Esophagus muscularis mucosa (tissue), 4 donors: Measurements from ENCODE around the gene MYCBP2. TPM values are rescaled to one million over a fixed set of nuclear protein-coding genes. Genes with fewer than 3 reads are reported as not detected.

Source experiments
- DNase-seq: peaks from one replicate; pipeline ENCODE4 v3.0.0-alpha.2; 2017; ENCODE audit errors: extremely low spot score
- H3K27ac ChIP-seq, 4 donors: fragments of 200-600 bp; sonication (generic); replicated peaks in 1 of 4; 1 replicate in 3 of 4; 2 replicates in 1 of 4; pipeline ENCODE4 v1.5.1; 2016 to 2019; ENCODE audit warnings: mild to moderate bottlenecking in 1 of 4
- H3K27me3 ChIP-seq, 4 donors: fragments of 200-600 bp; sonication (generic); one replicate each; pipeline versions ENCODE4 v1.5.1 to v1.6.0; 2016 to 2019
- H3K36me3 ChIP-seq, 4 donors: fragments of 200-600 bp; sonication (generic); one replicate each; pipeline ENCODE4 v1.5.1; 2016 to 2019
- H3K4me1 ChIP-seq, 4 donors: fragments of 200-600 bp; sonication (generic); one replicate each; pipeline ENCODE4 v1.5.1; 2016 to 2019
- H3K4me3 ChIP-seq, 4 donors: fragments of 200-600 bp; sonication (generic); 1 replicate in 2 of 4; 2 replicates in 2 of 4; pipeline ENCODE4 v1.5.1; 2016 to 2019; ENCODE audit warnings: mild to moderate bottlenecking in 4 of 4, moderate library complexity in 1 of 4
- H3K9me3 ChIP-seq, 4 donors: fragments of 200-600 bp; sonication (generic); 1 replicate in 3 of 4; 2 replicates in 1 of 4; pipeline ENCODE4 v1.5.1; 2016 to 2019
- CTCF ChIP-seq, 3 experiments: fragments of 200-600 bp in 2 of 3; fragments of 450-650 bp in 1 of 3; sonication (generic) in 2 of 3; IDR thresholded peaks; one replicate each; pipeline ENCODE4 v1.5.1; 2017 to 2019; ENCODE audit warnings: antibody characterized with exemption in 3 of 3, mild to moderate bottlenecking in 2 of 3, moderate library complexity in 1 of 3
- EP300 ChIP-seq: sonication (generic); formaldehyde crosslinking; IDR thresholded peaks from one replicate; pipeline ENCODE4 v1.6.1; 2017; ENCODE audit warnings: antibody characterized with exemption
- POLR2A ChIP-seq: fragments of 450-650 bp; IDR thresholded peaks from one replicate; pipeline ENCODE4 v1.6.1; 2017; ENCODE audit warnings: antibody characterized with exemption, moderate library complexity, mild to moderate bottlenecking, low read depth
- POLR2AphosphoS5 ChIP-seq, 2 donors: sonication (generic); formaldehyde crosslinking; IDR thresholded peaks; one replicate each; pipeline ENCODE4 v1.6.1; 2017; ENCODE audit warnings: antibody characterized with exemption in 2 of 2
- WGBS: methylation state at CpG from one replicate; pipeline ENCODE4 v1.1.5; 2018; 5-methylcytosine and 5-hydroxymethylcytosine counted together
- intact Hi-C: fragments of 100-400 bp; cut with DNase I; formaldehyde crosslinking; loops from one replicate; pipeline ENCODE4 v1.15.1; 2023
- total RNA-seq, 4 donors: library from RNA; depleted of rRNA; stranded (reverse); fragments of >200 nt; gene quantifications; one replicate each; pipeline versions ENCODE4 v1.1.0 to v1.2.1, GENCODE V29; 2016

Gene MYCBP2
- total RNA-seq, 4 donors from 2014 or later: 96.1 to 117 (median 108) TPM

GRCh38 chr13:77313923-77314322 is 13.0 kb downstream of the MYCBP2 start:
- DNase-seq: no peak
- intact Hi-C loops: no loop called here
- no peak overlapping the region for H3K27ac ChIP-seq
- H3K9me3 ChIP-seq: no peaks in the 10 kb centered on the region
- H3K4me3 ChIP-seq: no peak overlapping the region
- H3K27me3 ChIP-seq: no peaks in the 10 kb centered on the region
- H3K36me3 ChIP-seq: peaks cover 0 to 6% (median 0%) of the 10 kb centered on the region in 4 donors
- peaks cover 25 to 51% (median 43%) of the 10 kb centered on the region in 4 donors for H3K4me1 ChIP-seq
- WGBS: 86% methylated on average over 3 of the region's 3 CpGs
- TF ChIP-seq CTCF (IDR thresholded peaks at IDR 0.05) (no peak), EP300 (no peak), POLR2AphosphoS5 (IDR thresholded peaks at IDR 0.05) (no peak), POLR2A (no peak)

DNA sequence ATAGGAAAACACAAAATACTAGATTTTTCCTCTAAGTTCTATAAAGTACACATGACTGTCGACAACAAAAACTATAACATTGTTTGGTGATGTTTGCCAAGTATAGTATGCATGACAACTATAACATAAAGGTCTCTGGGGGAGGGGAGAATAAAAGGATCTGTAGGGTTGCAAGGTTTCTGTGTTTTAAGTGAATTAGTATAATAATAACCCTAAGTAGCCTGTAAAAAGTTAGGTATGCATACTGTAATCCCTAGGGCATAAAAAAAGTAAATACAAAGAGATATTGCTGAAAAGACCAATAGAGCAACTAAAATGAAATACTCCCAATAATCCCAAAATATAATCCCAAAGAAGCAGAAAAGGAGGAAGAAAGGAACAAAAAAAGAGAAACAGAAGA is 14.6 kb downstream of the MYCBP2 start:
- no peak for DNase-seq
- intact Hi-C loops: no loop called here
- TF ChIP-seq EP300 (no peak), CTCF (IDR thresholded peaks at IDR 0.05) (no peak)
- H3K27ac ChIP-seq: no peak overlapping the region
- peaks cover 0 to 4% (median 0%) of the 10 kb centered on the region in 4 donors for H3K36me3 ChIP-seq
- peaks cover 30 to 61% (median 50%) of the 10 kb centered on the region in 4 donors for H3K4me1 ChIP-seq
- no peaks in the 10 kb centered on the region for H3K27me3 ChIP-seq
- H3K9me3 ChIP-seq: no peaks in the 10 kb centered on the region
- WGBS: 34% methylated on average over 1 of the region's 1 CpG
- no peak overlapping the region for H3K4me3 ChIP-seq

DNA sequence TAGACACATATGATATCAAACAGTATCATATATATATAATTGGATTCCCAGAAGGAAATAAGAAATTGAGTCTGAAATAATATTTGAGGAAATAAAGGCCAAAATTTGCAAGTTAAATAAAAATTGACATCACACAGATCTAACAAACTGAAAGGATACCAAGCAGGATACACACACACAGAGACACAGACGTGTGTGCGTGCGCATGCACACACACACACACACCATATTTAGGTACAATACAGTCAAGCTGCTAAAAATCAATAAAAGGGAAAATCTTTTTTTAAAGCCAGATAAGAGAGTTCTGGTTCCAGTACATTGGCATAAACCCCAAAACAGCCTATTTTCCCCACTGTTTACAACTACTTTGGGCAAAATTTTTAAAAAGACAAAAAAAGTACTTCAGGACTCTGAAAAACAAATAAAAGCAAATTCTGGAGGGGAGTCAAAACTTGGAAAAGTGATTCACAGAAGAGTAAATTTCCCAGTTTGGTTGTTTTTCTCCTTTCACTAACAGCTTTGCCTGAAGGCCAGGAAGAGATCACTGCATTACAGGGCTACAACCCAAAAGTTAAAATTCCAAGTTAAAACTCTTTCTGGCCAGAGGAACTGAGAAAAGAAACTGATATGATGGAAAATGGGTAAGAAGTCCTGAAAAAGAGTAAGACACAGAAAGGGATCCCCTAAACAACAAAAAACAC is 16.2 kb downstream of the MYCBP2 start:
- no peaks in the 10 kb centered on the region for H3K27me3 ChIP-seq
- H3K4me1 ChIP-seq: peaks cover 39 to 69% (median 52%) of the 10 kb centered on the region in 4 donors
- intact Hi-C loops: no loop called here
- no peak overlapping the region for H3K4me3 ChIP-seq
- H3K9me3 ChIP-seq: no peaks in the 10 kb centered on the region
- 67% methylated on average over 3 of the region's 3 CpGs for WGBS
- DNase-seq: no peak
- TF ChIP-seq CTCF (IDR thresholded peaks at IDR 0.05) (no peak), POLR2AphosphoS5 (IDR thresholded peaks at IDR 0.05) (no peak), EP300 (no peak), POLR2A (no peak)
- H3K36me3 ChIP-seq: no peaks in the 10 kb centered on the region
- no peak overlapping the region for H3K27ac ChIP-seq

GRCh38 chr13:77310161-77310560 is 16.7 kb downstream of the MYCBP2 start:
- Histone ChIP-seq H3K9me3 (no peaks in the 10 kb centered on the region), H3K4me3 (no peak overlapping the region), H3K27me3 (no peaks in the 10 kb centered on the region), H3K4me1 (peaks cover 39 to 70% (median 52%) of the 10 kb centered on the region in 4 donors), H3K27ac (no peak overlapping the region), H3K36me3 (no peaks in the 10 kb centered on the region)
- TF ChIP-seq EP300: no peak
- TF ChIP-seq POLR2A: no peak
- TF ChIP-seq POLR2AphosphoS5 (IDR thresholded peaks at IDR 0.05): no peak
- no peak for TF ChIP-seq CTCF (IDR thresholded peaks at IDR 0.05)
- intact Hi-C loops: no loop called here
- no peak for DNase-seq
- WGBS: 77% methylated on average over 2 of the region's 2 CpGs

GRCh38 chr13:77309254-77309653 is 17.6 kb downstream of the MYCBP2 start:
- intact Hi-C loops: no loop called here
- TF ChIP-seq POLR2A: no peak
- no peaks in the 10 kb centered on the region for H3K27me3 ChIP-seq
- H3K36me3 ChIP-seq: no peaks in the 10 kb centered on the region
- no peaks in the 10 kb centered on the region for H3K9me3 ChIP-seq
- no peak overlapping the region for H3K27ac ChIP-seq
- H3K4me1 ChIP-seq: peaks cover 33 to 65% (median 53%) of the 10 kb centered on the region in 4 donors
- WGBS: 97% methylated on average over 2 of the region's 2 CpGs
- H3K4me3 ChIP-seq: no peak overlapping the region
- DNase-seq: no peak
